Transverse colon (tissue), 4 donors: ENCODE measurements around the gene DCST1. TPM values are rescaled to one million over a fixed set of nuclear protein-coding genes. Genes with fewer than 3 reads are reported as not detected.

Experiments used
- DNase-seq: peaks from one replicate; pipeline ENCODE4 v3.0.0-alpha.2; 2019
- H3K27ac ChIP-seq, 4 donors: fragments of 200-600 bp; sonication (generic); 2 replicates each; pipeline ENCODE4 v1.5.1; 2016 to 2018; ENCODE audit warnings: inconsistent platforms in 4 of 4
- H3K27me3 ChIP-seq: fragments of 200-600 bp; sonication (generic); 2 replicates; pipeline ENCODE4 v1.5.1; 2017; ENCODE audit warnings: inconsistent platforms
- H3K36me3 ChIP-seq, 4 donors: fragments of 200-600 bp; sonication (generic); 2 replicates each; pipeline ENCODE4 v1.5.1; 2017 to 2019; ENCODE audit warnings: inconsistent platforms in 4 of 4
- H3K4me1 ChIP-seq, 4 donors: fragments of 200-600 bp; sonication (generic); 2 replicates each; pipeline ENCODE4 v1.5.1; 2017 to 2020; ENCODE audit warnings: inconsistent platforms in 4 of 4
- H3K4me3 ChIP-seq, 4 donors: fragments of 200-600 bp; sonication (generic); 1 replicate in 1 of 4; 2 replicates in 3 of 4; pipeline versions ENCODE4 v1.5.1 to v1.6.1; 2017 to 2019; ENCODE audit warnings: inconsistent platforms in 4 of 4
- H3K9me3 ChIP-seq, 2 donors: fragments of 200-600 bp; sonication (generic); 2 replicates each; pipeline ENCODE4 v1.5.1; 2017 to 2019; ENCODE audit warnings: inconsistent platforms in 2 of 2
- EP300 ChIP-seq: sonication (generic); formaldehyde crosslinking; IDR thresholded peaks from one replicate; pipeline ENCODE4 v1.6.1; 2017; ENCODE audit warnings: antibody characterized with exemption, low read depth
- POLR2A ChIP-seq: fragments of 450-650 bp; IDR thresholded peaks from one replicate; pipeline ENCODE4 v1.6.1; 2016; ENCODE audit warnings: antibody characterized with exemption, mild to moderate bottlenecking, moderate library complexity
- POLR2AphosphoS5 ChIP-seq, 3 donors: sonication (generic); formaldehyde crosslinking; IDR thresholded peaks; one replicate each; pipeline ENCODE4 v1.6.1; 2016; ENCODE audit warnings: antibody characterized with exemption in 3 of 3
- WGBS, 2 donors: methylation state at CpG; one replicate each; pipeline ENCODE4 v1.1.5; 2018; ENCODE audit warnings: low coverage in 1 of 2; 5-methylcytosine and 5-hydroxymethylcytosine counted together
- in situ Hi-C, 4 donors: fragments of 200-750 bp; cut with MboI; loops; one replicate each; pipeline versions ENCODE4 v1.15.0 to v1.15.1; 2017; ENCODE audit warnings: low sequenced_read_pairs in 3 of 4, low pct_ligation_motif_present in 1 of 4, low pct_unique_long_range_greater_than_20kb in 1 of 4
- intact Hi-C: fragments of 100-400 bp; cut with DNase I; formaldehyde crosslinking; loops from one replicate; pipeline ENCODE4 v1.15.1; 2023; ENCODE audit warnings: low total_unique reads
- total RNA-seq, 4 donors: library from RNA; depleted of rRNA; stranded (reverse); fragments of >200 nt; gene quantifications; one replicate each; pipeline ENCODE4 v1.1.0, GENCODE V29; 2016
- TF ChIP-seq, protein P1 (sequence below), 5 experiments: fragments of 200-600 bp in 3 of 5; fragments of 450-650 bp in 2 of 5; sonication (generic) in 3 of 5; IDR thresholded peaks; 1 replicate in 2 of 5; 2 replicates in 3 of 5; pipeline ENCODE4 v1.5.1; 2016 to 2017; ENCODE audit warnings: antibody characterized with exemption in 5 of 5, inconsistent platforms in 3 of 5, mild to moderate bottlenecking in 2 of 5, moderate library complexity in 1 of 5

DCST1 gene
- total RNA-seq, 4 donors from 2014 or later: 0.32 to 0.41 TPM; not detected in 2

GRCh38 chr1:155000726-155001424 lies 32.7 kb upstream of the DCST1 start:
- intact Hi-C loops (loop anchor here (5.0 kb wide), 1 partner anchor 34 kb away; no protein-coding TSS in a partner anchor), in situ Hi-C loops (no loop called here)
- WGBS, 2 donors: 1% methylated on average over 28 of the region's 43 CpGs; no CpG with 5 or more reads in 1 of the 2 donors
- peak; percentile 72 to 94 (median 91) for TF ChIP-seq POLR2AphosphoS5 (IDR thresholded peaks at IDR 0.05)
- TF ChIP-seq, protein P1, sequence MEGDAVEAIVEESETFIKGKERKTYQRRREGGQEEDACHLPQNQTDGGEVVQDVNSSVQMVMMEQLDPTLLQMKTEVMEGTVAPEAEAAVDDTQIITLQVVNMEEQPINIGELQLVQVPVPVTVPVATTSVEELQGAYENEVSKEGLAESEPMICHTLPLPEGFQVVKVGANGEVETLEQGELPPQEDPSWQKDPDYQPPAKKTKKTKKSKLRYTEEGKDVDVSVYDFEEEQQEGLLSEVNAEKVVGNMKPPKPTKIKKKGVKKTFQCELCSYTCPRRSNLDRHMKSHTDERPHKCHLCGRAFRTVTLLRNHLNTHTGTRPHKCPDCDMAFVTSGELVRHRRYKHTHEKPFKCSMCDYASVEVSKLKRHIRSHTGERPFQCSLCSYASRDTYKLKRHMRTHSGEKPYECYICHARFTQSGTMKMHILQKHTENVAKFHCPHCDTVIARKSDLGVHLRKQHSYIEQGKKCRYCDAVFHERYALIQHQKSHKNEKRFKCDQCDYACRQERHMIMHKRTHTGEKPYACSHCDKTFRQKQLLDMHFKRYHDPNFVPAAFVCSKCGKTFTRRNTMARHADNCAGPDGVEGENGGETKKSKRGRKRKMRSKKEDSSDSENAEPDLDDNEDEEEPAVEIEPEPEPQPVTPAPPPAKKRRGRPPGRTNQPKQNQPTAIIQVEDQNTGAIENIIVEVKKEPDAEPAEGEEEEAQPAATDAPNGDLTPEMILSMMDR (IDR thresholded peaks at IDR 0.05): peak in 2 of 5 experiments; percentile 37 to 43
- TF ChIP-seq POLR2A: peak; percentile 90
- TF ChIP-seq EP300: peak; percentile 93
- H3K36me3 ChIP-seq: no peaks in the 10 kb centered on the region
- peak; percentile 97 for DNase-seq
- no peaks in the 10 kb centered on the region for H3K27me3 ChIP-seq
- peaks cover 28 to 38% (median 36%) of the 10 kb centered on the region in 4 donors for H3K4me1 ChIP-seq
- H3K4me3 ChIP-seq: peak overlapping the region; percentile 66 to 90 (median 79)
- peak overlapping the region; percentile 96 to 100 (median 98) for H3K27ac ChIP-seq
- no peaks in the 10 kb centered on the region for H3K9me3 ChIP-seq

DNA sequence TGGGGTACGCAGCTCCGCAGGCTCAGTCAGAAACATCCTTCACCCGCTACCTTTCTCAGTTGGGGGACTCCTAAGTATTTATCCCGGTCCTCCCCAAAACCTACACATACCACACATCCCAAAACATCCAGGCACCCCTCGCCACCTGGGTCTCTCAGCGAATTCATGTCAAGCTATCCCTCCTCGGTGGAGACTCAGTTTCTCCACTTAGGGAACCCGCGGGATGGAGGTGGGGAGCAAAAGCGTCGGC lies 32.3 kb upstream of the DCST1 start:
- Histone ChIP-seq H3K9me3 (no peaks in the 10 kb centered on the region), H3K4me1 (peaks cover 33 to 43% (median 41%) of the 10 kb centered on the region in 4 donors), H3K27me3 (no peaks in the 10 kb centered on the region), H3K27ac (peak overlapping the region; percentile 96 to 100 (median 98)), H3K36me3 (no peaks in the 10 kb centered on the region), H3K4me3 (peak overlapping the region; percentile 66 to 90 (median 79))
- 0% methylated on average over 11 of the region's 11 CpGs; no CpG with 5 or more reads in 1 of the 2 donors for WGBS, 2 donors
- in situ Hi-C loops (no loop called here), intact Hi-C loops (loop anchor here (5.0 kb wide), 1 partner anchor 34 kb away; no protein-coding TSS in a partner anchor)
- DNase-seq: no peak
- TF ChIP-seq, protein P1 (IDR thresholded peaks at IDR 0.05): no peak
- TF ChIP-seq EP300 (no peak), POLR2AphosphoS5 (IDR thresholded peaks at IDR 0.05) (no peak), POLR2A (no peak)

- in situ Hi-C loops: no loop called here
These were observed 31.8 kb upstream of the DCST1 start for GRCh38 chr1:155001675-155002463.

More at GRCh38 chr1:155001675-155002463, 31.8 kb upstream of the DCST1 start:
- peak; percentile 77 to 89 (median 78) for TF ChIP-seq POLR2AphosphoS5 (IDR thresholded peaks at IDR 0.05)
- TF ChIP-seq EP300: no peak
- TF ChIP-seq POLR2A: peak; percentile 87
- TF ChIP-seq, protein P1 (IDR thresholded peaks at IDR 0.05): peak in 4 of 5 experiments; percentile 23 to 46 (median 42)
- Histone ChIP-seq H3K4me3 (peak overlapping the region; percentile 66 to 90 (median 79)), H3K36me3 (no peaks in the 10 kb centered on the region), H3K27me3 (no peaks in the 10 kb centered on the region), H3K4me1 (peaks cover 38 to 48% (median 46%) of the 10 kb centered on the region in 4 donors), H3K27ac (peak overlapping the region; percentile 96 to 100 (median 98)), H3K9me3 (no peaks in the 10 kb centered on the region)
- WGBS, 2 donors: 0 to 1% methylated on average over 1 to 33 of the region's 38 CpGs
- intact Hi-C loops: loop anchor here (5.0 kb wide), 1 partner anchor 35 kb away; no protein-coding TSS in a partner anchor
- DNase-seq: peak; percentile 100
